ENCODE measurements around the gene SLITRK6.
A peak's percentile ranks its signal among the peaks of the same experiment; 100 is the strongest.

DNA sequence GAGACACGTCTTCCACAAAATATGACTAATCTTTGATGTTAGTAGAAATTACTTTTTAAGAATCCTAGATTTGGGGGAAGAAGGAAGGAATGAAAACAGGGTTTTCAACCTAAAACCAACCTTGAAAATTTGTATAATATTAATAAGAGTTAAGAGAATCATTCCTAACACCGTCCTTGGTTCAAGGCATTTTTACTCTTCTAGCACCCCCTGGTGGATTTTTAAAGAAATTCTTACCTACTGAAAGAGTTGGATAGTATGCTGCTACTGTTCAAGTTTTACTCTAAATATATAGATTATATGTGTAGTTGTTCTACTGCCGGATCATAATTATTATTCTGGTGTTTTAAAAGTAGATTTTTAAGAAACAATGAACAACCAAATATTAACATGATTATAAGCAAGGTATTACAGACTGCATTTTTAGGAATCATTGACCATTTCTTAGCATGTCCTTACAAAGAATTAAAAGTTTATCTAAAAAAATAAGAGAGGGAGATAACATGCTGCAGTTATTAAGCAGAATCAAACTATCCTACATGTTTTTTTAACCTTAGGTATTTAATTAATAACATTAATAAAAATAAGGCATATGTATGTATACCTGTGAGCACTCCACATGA lies 7.4 kb upstream of the SLITRK6 start:
- TF ChIP-seq MYC (IDR thresholded peaks at IDR 0.05; ENCODE audit: low read depth, low read length) (no peak), CTCF (IDR thresholded peaks at IDR 0.05; ENCODE audit: low read depth, low read length) (peak; percentile 38)
- TF ChIP-seq, protein P1, sequence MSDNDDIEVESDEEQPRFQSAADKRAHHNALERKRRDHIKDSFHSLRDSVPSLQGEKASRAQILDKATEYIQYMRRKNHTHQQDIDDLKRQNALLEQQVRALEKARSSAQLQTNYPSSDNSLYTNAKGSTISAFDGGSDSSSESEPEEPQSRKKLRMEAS (IDR thresholded peaks at IDR 0.05; ENCODE audit: low read depth, low read length): no peak

All from NB4 (cell line).